SJCRH30 (cell line): ENCODE measurements around the gene PROK2. TPM values are rescaled to one million over a fixed set of nuclear protein-coding genes. Genes with fewer than 3 reads are reported as not detected.

Experiments
- DNase-seq, 2 experiments: peaks; one replicate each; pipeline ENCODE4 v3.0.0-alpha.2; 2015 to 2020
- H3K27ac ChIP-seq: fragments of 250-450 bp; sonication (Bioruptor Pico); 2 replicates; pipeline ENCODE4 v1.5.1; 2020; ENCODE audit warnings: mild to moderate bottlenecking, moderate library complexity
- H3K27me3 ChIP-seq: fragments of 250-450 bp; sonication (Bioruptor Pico); 2 replicates; pipeline ENCODE4 v1.5.1; 2020; ENCODE audit warnings: mild to moderate bottlenecking, moderate library complexity
- H3K36me3 ChIP-seq: fragments of 250-450 bp; sonication (Bioruptor Pico); 2 replicates; pipeline ENCODE4 v1.5.1; 2020; ENCODE audit warnings: mild to moderate bottlenecking, moderate library complexity
- H3K4me1 ChIP-seq: fragments of 250-450 bp; sonication (Bioruptor Pico); 2 replicates; pipeline ENCODE4 v1.5.1; 2020; ENCODE audit warnings: mild to moderate bottlenecking, moderate library complexity
- H3K4me3 ChIP-seq: fragments of 250-450 bp; sonication (Bioruptor Pico); 2 replicates; pipeline ENCODE4 v1.5.1; 2020; ENCODE audit warnings: mild to moderate bottlenecking, moderate library complexity
- H3K9me3 ChIP-seq: fragments of 250-450 bp; sonication (Bioruptor Pico); replicated peaks from 2 replicates; pipeline ENCODE4 v1.5.1; 2020; ENCODE audit warnings: mild to moderate bottlenecking, moderate library complexity
- total RNA-seq: library from RNA; depleted of rRNA; stranded (reverse); fragments of >200 nt; shearing (Covaris generic); gene quantifications from 2 replicates; pipeline ENCODE4 v1.2.3, GENCODE V29; 2014; rRNA removed

Gene PROK2
- total RNA-seq, 1 experiment from 2014 or later = not detected

- Histone ChIP-seq H3K9me3 (no peaks in the 10 kb centered on the region), H3K4me3 (no peak overlapping the region), H3K36me3 (no peaks in the 10 kb centered on the region), H3K4me1 (no peaks in the 10 kb centered on the region), H3K27me3 (no peaks in the 10 kb centered on the region), H3K27ac (no peak overlapping the region)
- DNase-seq = no peak
Observed at GRCh38 chr3:71732637-71733036, 52.3 kb downstream of the PROK2 start.

- H3K4me1 ChIP-seq = no peaks in the 10 kb centered on the region
- no peaks in the 10 kb centered on the region for H3K9me3 ChIP-seq
- H3K27ac ChIP-seq = no peak overlapping the region
- no peaks in the 10 kb centered on the region for H3K36me3 ChIP-seq
- H3K27me3 ChIP-seq = no peaks in the 10 kb centered on the region
- no peak for DNase-seq
- H3K4me3 ChIP-seq = no peak overlapping the region
Observed at GRCh38 chr3:71728632-71729342, 56.2 kb downstream of the PROK2 start.

- no peak overlapping the region for H3K4me3 ChIP-seq
- H3K4me1 ChIP-seq = no peaks in the 10 kb centered on the region
- no peak for DNase-seq
- H3K9me3 ChIP-seq = no peaks in the 10 kb centered on the region
- H3K27me3 ChIP-seq = no peaks in the 10 kb centered on the region
- H3K36me3 ChIP-seq = no peaks in the 10 kb centered on the region
- no peak overlapping the region for H3K27ac ChIP-seq
Observed at GRCh38 chr3:71726146-71726545, 58.8 kb downstream of the PROK2 start.

- Histone ChIP-seq H3K4me1 (no peaks in the 10 kb centered on the region), H3K36me3 (no peaks in the 10 kb centered on the region), H3K4me3 (peak within 1 kb of the TSS; percentile 60), H3K27ac (no peak within 1 kb of the TSS), H3K9me3 (no peaks in the 10 kb centered on the region), H3K27me3 (no peaks in the 10 kb centered on the region)
- DNase-seq = peak; percentile 16 to 20
Observed at GRCh38 chr3:71725271-71725991, 59.5 kb downstream of the PROK2 start, which contains the start of gene EIF4E3. Gene EIF4E3, minus strand, starts transcription at chr3:71725402. Its CDS starts 35 bp downstream, at chr3:71725367.

GRCh38 chr3:71724584-71725270 lies 60.2 kb downstream of the PROK2 start:
- peak; percentile 6 to 19 for DNase-seq
- Histone ChIP-seq H3K36me3 (no peaks in the 10 kb centered on the region), H3K4me3 (peak overlapping the region; percentile 60)

GRCh38 chr3:71724171-71724453 lies 60.8 kb downstream of the PROK2 start:
- H3K9me3 ChIP-seq = no peaks in the 10 kb centered on the region
- no peak overlapping the region for H3K4me3 ChIP-seq
- H3K27me3 ChIP-seq = no peaks in the 10 kb centered on the region
- no peaks in the 10 kb centered on the region for H3K36me3 ChIP-seq
- DNase-seq = no peak
- no peaks in the 10 kb centered on the region for H3K4me1 ChIP-seq
- no peak overlapping the region for H3K27ac ChIP-seq

More at GRCh38 chr3:71724584-71725270, 60.2 kb downstream of the PROK2 start:
- H3K4me1 ChIP-seq = no peaks in the 10 kb centered on the region
- H3K9me3 ChIP-seq = no peaks in the 10 kb centered on the region
- no peaks in the 10 kb centered on the region for H3K27me3 ChIP-seq
- no peak overlapping the region for H3K27ac ChIP-seq

GRCh38 chr3:71723452-71724170 lies 61.3 kb downstream of the PROK2 start:
- Histone ChIP-seq H3K27ac (no peak overlapping the region), H3K4me3 (no peak overlapping the region), H3K4me1 (no peaks in the 10 kb centered on the region), H3K9me3 (no peaks in the 10 kb centered on the region), H3K36me3 (no peaks in the 10 kb centered on the region), H3K27me3 (no peaks in the 10 kb centered on the region)
- DNase-seq = no peak

GRCh38 chr3:71722693-71723092 lies 62.3 kb downstream of the PROK2 start:
- DNase-seq = no peak
- no peaks in the 10 kb centered on the region for H3K4me1 ChIP-seq
- H3K27ac ChIP-seq = no peak overlapping the region
- no peaks in the 10 kb centered on the region for H3K36me3 ChIP-seq
- no peak overlapping the region for H3K4me3 ChIP-seq
- H3K9me3 ChIP-seq = no peaks in the 10 kb centered on the region
- no peaks in the 10 kb centered on the region for H3K27me3 ChIP-seq

Other genes with a start within 250 kb of the PROK2 start
- 21.6 and 24.8 TPM in 2 replicates for gene FOXP1, start 201.4 kb downstream of the PROK2 start, total RNA-seq
- gene EIF4E3, start 59.7 kb downstream of the PROK2 start, total RNA-seq = 0.20 and 0.23 TPM in 2 replicates
- not detected in 2 replicates for gene GPR27, start 31.3 kb downstream of the PROK2 start, total RNA-seq